VCaP (cell line): ENCODE measurements around the gene SSBP3.

Experiments used
- H3K27ac ChIP-seq: fragments of 450-650 bp; 2 replicates; pipeline ENCODE4 v1.5.1; 2017
- TF ChIP-seq, protein P1 (sequence below): fragments of 450-650 bp; conservative IDR thresholded peaks from 2 replicates; pipeline ENCODE4 v1.5.1; 2017; ENCODE audit warnings: mild to moderate bottlenecking, moderate library complexity

The SSBP3 gene

DNA sequence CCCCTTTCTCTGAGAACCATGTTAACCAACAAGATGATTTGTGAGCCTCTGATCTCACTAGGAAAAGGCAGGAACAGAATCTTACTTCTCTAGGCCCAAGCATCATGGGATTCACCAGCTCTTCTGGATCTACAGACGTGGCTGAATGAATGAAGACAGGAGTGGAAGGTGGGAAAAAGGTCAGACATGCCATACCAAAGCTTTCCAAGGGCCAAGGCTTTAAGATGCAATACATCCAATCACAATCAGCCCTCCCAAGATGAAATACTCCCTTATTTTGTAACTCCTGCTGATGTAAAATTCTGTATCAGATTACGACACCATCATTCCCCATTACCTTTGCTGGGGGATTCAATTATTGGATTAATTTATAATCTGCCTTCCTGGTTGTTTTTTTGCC, 80.9 kb downstream of the SSBP3 start:
- H3K27ac ChIP-seq, result no peak overlapping the region

DNA sequence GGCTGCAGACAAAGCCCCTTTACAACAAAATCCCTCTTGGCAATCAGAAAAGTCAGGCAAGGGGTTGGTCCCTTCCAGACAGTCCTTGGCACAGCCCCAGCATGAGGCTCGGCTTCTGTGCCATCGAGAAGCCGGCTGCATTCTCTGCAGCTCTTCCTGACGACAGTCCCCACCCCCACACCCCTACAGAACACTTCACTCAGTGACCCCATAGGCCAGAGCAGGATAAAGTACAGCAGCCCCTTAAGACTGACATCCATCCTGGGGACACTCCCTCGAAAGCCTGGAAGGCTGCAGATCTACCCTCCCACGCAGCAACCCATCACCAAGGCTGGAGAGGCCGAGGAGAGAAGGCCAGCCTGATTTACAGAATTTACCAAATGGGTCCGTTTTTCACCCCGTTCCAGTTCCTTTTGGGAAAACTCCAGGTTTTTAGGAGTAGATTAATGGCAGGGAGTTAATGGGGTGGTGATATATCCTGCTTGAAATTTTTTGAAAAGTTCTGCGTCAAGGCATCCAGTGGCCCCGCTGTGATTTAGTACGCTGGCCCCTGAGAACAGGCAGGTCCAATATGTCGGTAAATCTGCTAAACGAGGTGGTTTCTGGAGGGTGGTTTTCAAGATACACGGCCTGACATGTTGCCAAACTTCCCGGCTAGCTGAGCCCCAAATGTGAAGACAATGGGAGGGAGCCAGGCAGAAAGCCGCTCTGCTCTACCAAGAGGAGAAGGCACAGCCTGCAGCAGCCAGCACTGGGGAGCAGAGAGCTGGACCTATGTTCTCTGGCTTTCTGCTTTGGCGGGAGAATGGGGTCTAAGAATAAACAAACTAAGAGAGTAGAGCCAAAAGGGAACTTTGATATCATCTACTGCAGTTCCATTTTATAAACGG, 81.7 kb downstream of the SSBP3 start:
- TF ChIP-seq, protein P1, sequence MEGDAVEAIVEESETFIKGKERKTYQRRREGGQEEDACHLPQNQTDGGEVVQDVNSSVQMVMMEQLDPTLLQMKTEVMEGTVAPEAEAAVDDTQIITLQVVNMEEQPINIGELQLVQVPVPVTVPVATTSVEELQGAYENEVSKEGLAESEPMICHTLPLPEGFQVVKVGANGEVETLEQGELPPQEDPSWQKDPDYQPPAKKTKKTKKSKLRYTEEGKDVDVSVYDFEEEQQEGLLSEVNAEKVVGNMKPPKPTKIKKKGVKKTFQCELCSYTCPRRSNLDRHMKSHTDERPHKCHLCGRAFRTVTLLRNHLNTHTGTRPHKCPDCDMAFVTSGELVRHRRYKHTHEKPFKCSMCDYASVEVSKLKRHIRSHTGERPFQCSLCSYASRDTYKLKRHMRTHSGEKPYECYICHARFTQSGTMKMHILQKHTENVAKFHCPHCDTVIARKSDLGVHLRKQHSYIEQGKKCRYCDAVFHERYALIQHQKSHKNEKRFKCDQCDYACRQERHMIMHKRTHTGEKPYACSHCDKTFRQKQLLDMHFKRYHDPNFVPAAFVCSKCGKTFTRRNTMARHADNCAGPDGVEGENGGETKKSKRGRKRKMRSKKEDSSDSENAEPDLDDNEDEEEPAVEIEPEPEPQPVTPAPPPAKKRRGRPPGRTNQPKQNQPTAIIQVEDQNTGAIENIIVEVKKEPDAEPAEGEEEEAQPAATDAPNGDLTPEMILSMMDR, result no peak
- no peak overlapping the region for H3K27ac ChIP-seq

More for the DNA sequence above, 80.9 kb downstream of the SSBP3 start:
- TF ChIP-seq, protein P1, result no peak

DNA sequence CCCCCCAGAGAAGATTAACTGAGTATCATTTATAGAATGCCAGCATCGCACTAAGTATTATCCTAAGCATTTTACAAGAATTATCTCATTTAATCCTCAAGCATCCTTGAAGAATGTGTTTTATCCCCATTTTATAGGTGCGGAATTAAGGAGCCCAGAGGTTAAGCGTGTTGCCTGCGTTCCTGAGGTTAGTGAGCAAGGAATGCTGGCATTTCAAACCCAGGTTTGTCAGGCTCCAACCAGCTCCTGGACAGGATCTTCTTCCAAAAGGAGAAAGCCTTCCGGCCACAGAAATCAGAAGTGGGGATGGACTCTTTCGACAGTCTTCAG, 82.3 kb downstream of the SSBP3 start:
- no peak overlapping the region for H3K27ac ChIP-seq
- TF ChIP-seq, protein P1, result no peak

DNA sequence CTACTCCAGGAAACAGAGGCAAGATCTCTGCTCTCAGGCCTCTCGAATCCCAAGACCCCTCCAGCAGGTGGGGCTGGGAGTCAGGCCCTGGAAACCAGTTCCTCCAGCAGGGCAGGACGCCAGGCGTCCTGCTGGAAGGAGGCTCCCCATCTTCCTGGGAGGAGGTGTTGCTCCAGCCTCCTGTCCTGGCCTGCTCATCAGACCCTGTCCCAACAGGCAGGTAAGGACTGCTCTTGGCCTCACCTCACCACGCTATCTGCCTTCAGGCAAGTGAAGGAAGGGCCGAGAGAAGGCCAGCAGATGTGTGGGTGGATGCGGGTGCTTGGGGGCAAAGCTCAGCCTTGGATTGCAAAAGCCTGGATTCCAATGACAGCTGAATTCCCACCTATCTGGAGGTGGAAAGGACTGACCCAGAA, 82.9 kb downstream of the SSBP3 start:
- TF ChIP-seq, protein P1, result peak; percentile 16; the same call in 1 of the 2 replicates
- no peak overlapping the region for H3K27ac ChIP-seq

DNA sequence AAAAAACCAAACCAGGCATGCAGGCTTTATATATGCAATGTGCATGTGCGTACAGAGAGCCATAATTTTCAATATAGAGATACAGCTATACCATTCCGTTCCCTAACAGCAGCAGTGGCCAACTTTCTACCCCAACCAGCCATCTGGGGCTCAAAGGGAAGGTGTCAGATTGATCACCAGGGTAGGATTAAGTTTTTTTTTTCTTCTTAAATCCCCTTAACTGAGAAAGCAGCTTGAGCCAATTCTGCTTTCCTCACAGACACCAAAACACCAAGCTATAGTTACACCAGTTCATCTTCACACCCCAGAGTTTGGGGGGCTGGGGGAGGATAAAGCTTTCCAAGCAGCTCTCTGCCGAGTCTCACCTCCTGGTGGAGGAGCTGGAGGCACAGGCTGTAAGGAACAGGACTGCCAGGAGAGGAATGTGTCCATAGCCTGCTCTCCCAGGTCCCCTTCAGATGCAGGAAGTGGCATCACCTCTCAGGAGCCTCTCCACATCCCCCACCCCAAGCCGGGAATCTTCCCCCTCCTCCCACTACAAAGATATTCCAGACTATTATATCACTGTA, 87.9 kb downstream of the SSBP3 start:
- TF ChIP-seq, protein P1, result no peak
- H3K27ac ChIP-seq, result no peak overlapping the region

DNA sequence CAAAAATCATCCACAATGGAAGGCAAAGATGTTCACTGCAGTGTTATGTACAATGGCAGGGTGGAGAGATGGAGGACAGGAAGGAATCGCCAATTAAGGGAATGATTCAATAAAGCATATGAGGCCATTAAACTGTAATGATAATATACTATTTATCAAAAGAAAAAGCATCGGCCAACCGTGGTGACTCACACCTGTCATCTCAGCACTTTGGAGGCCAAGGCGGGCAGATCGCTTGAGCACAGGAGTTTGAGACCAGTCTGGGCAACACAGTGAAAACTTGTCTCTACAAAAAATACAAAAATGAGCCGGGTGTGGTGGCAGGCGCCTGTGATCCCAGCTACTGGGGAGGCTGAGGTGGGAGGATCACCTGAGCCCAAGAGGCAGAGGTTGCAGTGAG, 89.1 kb downstream of the SSBP3 start:
- TF ChIP-seq, protein P1, result no peak
- no peak overlapping the region for H3K27ac ChIP-seq

DNA sequence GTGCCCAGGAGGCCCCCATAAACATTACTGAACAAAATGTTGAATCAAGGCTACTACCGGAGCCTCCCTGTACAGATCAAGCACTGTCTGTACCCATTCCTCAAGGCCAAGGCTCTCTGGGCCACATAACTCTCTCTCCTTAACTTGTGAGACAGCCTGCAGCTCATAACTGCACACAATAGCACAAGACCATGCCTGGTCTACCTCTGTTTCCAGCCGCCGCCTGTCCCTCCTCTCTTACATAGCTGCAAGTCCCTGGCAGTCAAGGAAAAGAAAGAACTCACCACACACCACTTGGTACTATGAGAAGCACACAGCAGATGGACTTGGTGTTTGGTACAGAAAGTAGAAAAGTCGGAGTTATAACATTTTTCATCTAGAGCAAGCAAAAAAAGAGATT, 91.1 kb downstream of the SSBP3 start:
- TF ChIP-seq, protein P1, result no peak
- peak overlapping the region; percentile 91 for H3K27ac ChIP-seq
